NK-92 (cell line): Measurements from ENCODE around the gene DNAJB13.

Experiments used
- DNase-seq: peaks from one replicate; lab custom pipeline; 2025; ENCODE audit not compliant: unreplicated experiment; lab: John Stamatoyannopoulos, UW

DNAJB13 gene

GRCh38 chr11:74012074-74012809, 61.4 kb downstream of the DNAJB13 start:
- DNase-seq: no peak

DNA sequence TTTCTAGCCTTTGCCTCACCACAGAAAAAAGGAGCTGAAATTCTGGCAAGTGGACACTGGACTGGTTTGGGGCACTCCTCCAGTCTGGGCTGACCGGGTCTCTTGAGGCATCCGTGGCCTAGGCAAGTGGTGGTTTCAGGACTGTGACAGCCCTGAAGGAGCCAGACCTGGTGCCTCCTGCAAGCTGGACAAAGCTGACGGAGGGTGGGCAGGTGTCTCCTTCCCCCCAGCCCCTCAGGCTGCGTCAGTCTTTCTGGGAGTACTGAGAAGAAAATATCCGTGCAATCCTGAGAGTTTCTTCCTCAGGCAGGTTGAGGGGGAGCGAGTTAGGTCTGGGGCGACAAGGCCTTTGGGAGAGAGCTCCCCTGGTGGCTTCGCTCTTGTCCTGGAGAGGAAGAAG, 62.3 kb downstream of the DNAJB13 start:
- no peak for DNase-seq

DNA sequence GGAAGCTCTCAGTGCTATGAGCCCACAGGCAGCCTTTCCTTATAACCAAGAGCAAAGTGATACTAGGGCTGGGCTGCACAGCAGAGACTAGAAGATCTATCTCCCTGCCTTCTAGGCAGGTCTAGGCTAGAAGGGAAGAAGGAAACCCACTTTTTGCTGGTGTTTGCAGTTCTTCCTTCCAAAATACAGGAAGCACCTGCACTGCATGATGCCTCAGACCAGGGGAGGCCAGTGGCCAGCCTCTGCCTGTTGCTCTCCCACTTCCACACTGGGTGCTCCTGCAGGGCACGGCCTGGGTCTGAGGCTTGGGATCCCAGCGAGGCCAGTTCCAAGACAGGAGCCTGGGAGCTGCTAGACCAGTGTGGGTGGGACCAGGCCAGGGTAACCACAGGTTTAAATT, 64.1 kb downstream of the DNAJB13 start:
- DNase-seq: no peak

DNA sequence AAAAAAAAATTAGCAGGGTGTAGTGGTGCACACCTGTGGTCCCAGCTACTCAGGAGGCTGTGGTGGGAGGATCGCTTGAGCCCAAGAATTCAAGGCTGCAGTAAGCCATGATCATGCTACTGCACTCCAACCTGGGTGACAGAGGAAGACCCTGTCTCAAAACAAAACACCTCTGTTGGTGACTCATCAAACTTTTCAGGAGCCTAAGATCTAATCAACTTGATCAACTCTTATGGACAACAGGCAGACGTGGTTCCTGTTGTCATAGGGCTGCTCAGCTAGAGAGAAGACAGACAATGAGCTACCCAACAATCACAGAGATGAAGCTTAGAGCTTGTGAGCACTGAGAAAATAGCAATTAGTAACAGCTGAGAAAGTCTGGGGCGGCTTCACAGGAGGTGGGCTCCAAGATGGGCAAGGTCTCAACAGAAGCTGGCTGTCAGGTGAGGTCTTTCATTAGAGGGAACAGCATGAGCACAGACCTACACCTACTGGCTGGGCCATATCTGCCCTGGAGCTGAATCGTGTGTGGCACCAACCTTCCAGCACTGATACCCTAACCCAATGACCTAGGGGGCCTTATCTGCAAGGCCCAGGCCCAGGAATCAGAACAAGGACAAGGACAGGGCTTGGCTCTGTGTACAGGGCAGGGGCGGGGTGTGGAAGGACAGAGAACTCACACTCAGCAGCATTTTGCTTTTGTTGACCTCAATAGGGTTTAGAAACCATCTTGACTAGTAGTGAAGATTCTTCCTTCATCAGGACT, 65.3 kb downstream of the DNAJB13 start:
- DNase-seq: no peak

DNA sequence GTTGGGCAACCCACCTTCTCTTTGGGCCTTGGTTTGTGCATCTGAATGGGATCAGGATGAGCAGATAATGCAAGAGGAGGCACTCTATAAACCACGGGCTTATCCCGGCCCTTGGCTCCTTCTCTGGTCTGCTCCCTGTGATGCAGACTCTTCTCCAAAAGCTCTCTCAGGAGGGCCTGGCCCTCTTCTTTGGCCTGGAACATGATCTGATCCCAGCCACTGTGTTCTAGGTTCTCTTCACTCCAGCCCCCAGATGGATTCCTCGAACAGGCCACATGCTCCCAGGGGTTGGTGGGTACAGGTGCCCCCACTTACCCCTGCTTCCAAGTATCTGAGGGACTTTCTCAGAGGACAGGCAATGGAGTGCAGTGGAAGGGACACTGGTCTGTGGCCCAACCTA, 66.8 kb downstream of the DNAJB13 start:
- DNase-seq: no peak

GRCh38 chr11:74018331-74019005, 67.6 kb downstream of the DNAJB13 start:
- DNase-seq: no peak

DNA sequence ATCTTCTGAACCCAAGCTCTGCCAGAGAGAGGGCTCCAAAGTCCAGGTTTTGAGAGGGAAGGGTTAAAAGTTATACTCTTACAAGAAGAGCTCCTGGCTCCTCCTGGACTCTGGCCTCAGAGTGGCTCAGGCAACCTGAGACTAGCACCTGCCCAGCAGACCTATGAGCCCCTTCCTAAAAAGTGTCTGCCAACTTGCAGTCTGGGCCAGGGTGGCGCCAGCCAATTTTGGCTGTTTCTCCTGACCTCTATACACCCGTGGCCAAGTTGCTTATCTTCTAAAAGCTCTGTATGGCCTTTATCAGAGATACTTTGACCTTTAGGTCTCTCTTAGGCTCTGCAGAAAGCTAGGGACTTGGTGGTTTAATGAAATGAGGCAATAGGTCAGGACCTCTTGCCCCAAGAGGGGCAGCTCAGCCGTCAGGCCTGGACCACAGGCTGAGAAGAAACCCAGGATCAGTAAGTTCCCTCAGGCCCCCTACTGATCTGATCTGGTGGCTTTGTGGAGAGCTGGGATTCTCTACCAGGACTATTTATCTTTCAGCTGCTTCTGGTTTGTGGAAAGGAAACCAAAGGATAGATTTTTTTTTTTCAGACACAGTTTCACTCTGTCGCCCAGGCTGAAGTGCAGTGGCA, 68.4 kb downstream of the DNAJB13 start:
- DNase-seq: no peak

DNA sequence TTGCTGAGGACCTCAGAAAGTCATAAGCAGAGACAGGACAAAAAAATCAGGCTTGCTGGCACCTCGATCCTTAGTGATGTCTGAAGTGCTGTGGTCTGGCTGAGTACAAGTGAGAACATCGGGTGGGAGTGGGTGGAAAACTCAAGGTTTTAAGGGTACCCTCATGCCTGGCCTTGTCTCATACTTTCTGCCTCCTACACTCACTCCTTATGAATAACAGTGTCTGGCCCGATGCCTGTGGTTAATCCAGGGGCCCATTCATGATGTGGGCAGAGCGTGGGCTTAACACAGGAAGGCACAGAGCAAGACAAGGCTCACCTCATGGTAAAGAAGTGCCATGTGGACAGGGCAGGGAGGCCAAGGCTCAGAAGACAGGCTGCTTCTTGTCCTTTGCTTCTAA, 69.0 kb downstream of the DNAJB13 start:
- no peak for DNase-seq
